GM18868 (cell line): ENCODE results near the gene OST4.

Experiments
- ATAC-seq: cut with Tn5 transposase; IDR thresholded peaks from one replicate; pipeline ENCODE4 v1.9.1; 2021; ENCODE audit warnings: mild to moderate bottlenecking, moderate library complexity; ENCODE audit not compliant: unreplicated experiment

OST4 gene

DNA sequence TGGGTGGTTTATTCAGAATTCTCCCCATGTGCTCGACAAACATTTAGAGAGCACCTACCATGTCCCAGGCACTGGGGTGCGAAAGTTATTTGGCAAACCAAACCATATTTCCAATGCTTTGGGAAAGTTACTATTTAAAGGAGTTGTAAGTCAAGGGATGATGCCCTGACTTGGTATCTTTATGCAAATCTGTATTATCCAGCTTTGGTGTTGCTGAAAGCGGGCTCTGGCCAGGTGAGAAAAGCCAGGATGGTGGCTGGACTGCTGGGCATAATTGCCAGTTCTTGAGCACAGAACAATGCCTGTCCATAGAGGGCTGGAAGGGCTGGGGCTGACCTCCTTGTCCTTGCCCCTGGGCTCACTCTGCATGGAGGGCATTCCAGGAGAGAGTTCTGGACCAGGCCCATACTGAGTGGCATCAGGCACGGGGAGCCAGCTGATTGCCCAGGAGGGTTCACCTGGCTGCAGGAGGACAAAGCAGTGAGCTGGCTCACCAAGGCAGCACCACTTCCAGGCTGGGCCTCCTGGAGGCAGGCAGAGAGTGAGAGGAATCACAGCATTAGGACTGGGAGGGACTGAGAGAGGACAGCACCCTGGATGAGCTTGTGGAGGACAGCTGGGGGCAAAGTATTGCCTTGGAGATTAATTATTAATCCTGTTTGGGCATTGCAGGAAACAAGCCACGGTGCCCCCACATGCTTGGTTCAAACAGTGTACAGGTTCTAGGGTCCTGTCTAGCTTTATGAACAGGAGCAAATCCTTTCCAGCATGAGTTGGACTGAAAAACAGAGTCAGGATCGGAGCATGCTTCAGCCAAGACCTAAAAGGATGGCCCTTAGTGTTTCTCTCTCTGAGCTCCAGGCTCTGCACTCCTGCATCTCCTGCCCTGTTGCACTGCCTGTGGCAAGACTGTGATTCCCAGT is 22.2 kb upstream of the OST4 start:
- ATAC-seq: no peak

- ATAC-seq: no peak
Measured at GRCh38 chr2:27092696-27093429, 21.4 kb upstream of the OST4 start.

DNA sequence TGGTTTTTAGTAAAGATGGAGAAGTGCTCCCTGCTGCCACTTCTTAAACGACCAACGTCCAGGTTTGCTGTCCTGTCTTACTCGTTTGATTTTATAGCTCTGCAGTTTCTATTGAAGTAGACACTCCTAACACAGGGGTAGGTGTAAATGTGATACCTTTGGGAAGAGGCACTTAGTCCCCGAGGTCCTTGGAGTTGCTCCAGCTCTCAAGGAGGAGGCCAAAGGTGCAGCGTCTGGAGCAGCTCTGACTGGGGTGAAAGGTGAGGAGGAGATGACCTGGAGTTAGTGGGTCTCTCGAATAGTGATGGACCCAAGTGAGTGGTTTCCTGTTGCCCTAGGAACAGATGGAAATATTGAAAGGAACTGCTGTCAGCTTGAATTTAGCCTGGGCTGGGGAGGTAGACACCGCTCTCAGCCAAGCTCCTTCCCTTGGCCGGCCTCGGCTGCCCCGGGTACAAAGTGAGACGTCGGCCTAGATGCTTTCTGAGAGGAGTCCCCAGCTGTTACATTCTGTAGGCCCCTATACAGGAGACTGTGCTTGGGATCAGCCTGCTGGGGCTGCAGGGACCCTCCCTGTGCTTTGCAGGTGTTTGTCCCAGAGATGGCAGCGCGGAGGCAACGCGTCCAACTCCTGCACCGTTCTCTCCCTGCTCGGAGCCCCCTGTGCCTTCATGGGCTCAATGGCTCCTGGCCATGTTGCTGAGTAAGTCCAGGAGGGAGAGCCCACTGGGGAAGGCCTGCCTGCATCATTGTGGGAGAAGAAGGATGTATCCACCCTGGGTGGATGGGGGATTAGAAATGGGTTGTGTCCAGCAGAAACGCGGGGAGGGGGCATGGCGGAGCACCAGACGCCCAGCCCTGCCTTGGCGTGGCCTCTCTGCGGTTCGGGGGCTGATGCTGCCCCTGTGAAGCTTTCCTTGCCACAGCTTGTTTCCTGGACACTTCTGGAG is 20.6 kb upstream of the OST4 start:
- no peak for ATAC-seq

GRCh38 chr2:27089111-27089954 is 17.9 kb upstream of the OST4 start:
- ATAC-seq: no peak

GRCh38 chr2:27088634-27089033 is 17.2 kb upstream of the OST4 start:
- ATAC-seq: no peak

- ATAC-seq: no peak
Measured at GRCh38 chr2:27087823-27088410, 16.5 kb upstream of the OST4 start.

DNA sequence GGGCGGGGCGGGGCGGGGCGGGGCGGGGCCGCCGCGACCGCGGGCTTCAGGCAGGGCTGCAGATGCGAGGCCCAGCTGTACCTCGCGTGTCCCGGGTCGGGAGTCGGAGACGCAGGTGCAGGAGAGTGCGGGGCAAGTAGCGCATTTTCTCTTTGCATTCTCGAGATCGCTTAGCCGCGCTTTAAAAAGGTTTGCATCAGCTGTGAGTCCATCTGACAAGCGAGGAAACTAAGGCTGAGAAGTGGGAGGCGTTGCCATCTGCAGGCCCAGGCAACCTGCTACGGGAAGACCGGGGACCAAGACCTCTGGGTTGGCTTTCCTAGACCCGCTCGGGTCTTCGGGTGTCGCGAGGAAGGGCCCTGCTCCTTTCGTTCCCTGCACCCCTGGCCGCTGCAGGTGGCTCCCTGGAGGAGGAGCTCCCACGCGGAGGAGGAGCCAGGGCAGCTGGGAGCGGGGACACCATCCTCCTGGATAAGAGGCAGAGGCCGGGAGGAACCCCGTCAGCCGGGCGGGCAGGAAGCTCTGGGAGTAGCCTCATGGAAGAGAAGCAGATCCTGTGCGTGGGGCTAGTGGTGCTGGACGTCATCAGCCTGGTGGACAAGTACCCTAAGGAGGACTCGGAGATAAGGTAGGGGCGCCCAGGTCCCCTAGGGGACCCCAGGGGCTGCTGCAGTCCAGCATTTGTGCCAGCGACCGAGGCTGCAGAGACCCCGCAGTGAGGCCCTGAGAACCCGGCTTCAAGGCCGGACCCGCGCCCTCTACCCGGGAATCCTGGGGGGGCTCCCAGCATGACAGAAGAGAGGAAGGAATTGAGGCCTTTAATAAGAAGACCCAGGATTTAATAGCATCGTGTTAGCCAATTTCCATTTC is 15.5 kb upstream of the OST4 start, which contains the start of gene KHK:
Gene KHK, plus strand, starts transcription at position 49 of the 870 bp plus-strand sequence. Its CDS starts 488 bp downstream, at position 537.
- ATAC-seq: peak; percentile 11

DNA sequence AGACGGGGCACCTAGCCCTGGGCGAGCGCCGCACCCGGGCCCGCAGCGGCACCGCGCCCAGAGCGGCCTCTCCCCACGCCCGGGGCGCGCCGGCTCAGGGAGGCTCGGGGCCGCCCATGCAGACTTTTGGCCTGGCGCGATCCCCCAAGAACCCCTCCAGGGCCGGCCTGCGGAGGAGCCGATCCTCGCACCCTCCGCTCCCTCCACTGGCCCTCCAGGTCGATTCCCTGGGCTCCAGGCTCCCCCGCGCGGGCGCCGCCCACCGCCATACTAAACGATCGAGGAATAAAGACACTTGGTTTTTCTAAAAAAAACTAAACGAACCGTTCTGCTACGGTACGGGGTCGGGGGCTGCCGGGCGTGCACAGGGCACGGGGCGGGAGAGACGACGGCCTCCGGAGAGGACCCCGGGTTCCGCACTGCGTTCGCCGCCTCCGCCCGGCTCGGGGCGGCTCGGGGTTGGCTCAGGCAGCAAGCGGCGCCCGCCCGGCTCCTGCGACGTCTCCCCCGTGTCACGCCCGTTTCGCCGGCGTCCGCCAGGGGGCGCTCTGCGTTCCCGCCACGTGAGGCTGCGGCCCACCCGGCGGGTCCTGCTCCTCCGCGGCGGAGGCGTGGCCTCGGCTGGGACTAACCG is 14.8 kb upstream of the OST4 start:
- peak; percentile 86 for ATAC-seq

DNA sequence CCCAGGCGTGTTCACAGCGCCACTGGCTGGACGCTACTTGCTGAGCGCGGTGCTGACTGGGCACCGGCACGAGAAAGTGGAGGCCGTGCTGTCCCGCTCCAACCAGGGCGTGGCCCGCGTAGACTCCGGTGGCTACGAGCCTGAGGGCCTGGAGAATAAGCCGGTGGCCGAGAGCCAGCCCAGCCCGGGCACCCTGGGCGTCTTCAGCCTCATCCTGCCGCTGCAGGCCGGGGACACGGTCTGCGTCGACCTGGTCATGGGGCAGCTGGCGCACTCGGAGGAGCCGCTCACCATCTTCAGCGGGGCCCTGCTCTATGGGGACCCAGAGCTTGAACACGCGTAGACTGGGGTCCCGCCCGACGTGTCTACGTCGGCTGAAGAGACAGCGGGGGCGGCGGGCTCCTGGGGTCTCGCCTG is 14.2 kb upstream of the OST4 start:
- no peak for ATAC-seq

- no peak for ATAC-seq
Measured at GRCh38 chr2:27085062-27085672, 13.7 kb upstream of the OST4 start.

- no peak for ATAC-seq
Measured at GRCh38 chr2:27084297-27085061, 13.0 kb upstream of the OST4 start.

GRCh38 chr2:27083410-27084296 is 12.2 kb upstream of the OST4 start:
- ATAC-seq: no peak

- no peak for ATAC-seq
Measured at GRCh38 chr2:27082773-27083409, 11.4 kb upstream of the OST4 start.

DNA sequence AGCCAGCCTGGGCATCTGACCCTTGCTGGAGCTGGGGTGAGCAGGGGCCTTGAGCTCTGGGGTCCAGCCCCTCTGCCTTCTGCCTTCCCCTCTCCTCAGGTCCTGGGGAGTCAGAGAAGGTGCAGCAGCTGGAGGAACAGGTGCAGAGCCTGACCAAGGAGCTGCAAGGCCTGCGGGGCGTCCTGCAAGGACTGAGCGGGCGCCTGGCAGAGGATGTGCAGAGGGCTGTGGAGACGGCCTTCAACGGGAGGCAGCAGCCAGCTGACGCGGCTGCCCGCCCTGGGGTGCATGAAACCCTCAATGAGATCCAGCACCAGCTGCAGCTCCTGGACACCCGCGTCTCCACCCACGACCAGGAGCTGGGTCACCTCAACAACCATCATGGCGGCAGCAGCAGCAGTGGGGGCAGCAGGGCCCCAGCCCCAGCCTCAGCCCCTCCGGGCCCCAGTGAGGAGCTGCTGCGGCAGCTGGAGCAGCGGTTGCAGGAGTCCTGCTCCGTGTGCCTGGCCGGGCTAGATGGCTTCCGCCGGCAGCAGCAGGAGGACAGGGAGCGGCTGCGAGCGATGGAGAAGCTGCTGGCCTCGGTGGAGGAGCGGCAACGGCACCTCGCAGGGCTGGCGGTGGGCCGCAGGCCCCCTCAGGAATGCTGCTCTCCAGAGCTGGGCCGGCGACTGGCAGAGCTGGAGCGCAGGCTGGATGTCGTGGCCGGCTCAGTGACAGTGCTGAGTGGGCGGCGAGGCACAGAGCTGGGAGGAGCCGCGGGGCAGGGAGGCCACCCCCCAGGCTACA is 10.7 kb upstream of the OST4 start:
- ATAC-seq: no peak

DNA sequence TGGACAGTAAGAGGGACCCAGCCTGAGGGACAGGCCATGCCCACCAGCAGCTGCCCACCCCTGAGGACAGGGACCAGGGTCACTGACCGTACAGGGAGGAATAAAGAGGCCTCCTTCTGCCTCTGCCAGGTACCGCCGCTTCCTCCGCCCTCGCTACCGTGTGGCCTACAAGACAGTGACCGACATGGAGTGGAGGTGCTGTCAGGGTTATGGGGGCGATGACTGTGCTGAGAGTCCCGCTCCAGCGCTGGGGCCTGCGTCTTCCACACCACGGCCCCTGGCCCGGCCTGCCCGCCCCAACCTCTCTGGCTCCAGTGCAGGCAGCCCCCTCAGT is 9.1 kb upstream of the OST4 start:
- no peak for ATAC-seq
